ENCODE measurements around the gene LRFN2.

DNA sequence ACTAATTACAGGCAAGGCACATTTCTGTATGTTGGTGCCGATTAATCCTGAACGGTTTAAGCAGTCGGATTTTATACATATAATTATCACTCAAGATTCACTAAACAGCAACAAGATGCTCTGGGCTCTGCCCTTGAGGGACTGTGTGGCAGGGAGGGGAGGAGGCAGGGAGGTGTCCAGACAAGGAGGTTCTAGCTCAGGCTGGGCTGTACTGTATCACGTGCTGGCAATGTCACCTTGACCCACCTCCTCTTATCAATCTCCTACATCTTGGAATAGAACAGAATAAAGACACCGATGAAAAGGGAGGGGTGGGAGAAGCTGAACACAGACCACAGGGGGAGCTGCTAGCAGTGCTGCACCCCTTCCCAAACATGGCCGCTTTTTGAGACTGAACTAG lies 65.7 kb downstream of the LRFN2 start:
- TF ChIP-seq FOXM1 (IDR thresholded peaks at IDR 0.05; ENCODE audit: borderline replicate concordance), result no peak
- no peak for TF ChIP-seq SUZ12 (IDR thresholded peaks at IDR 0.05)
- no peak for TF ChIP-seq TARDBP (IDR thresholded peaks at IDR 0.05)
- TF ChIP-seq LEF1 (IDR thresholded peaks at IDR 0.05; ENCODE audit: borderline replicate concordance), result no peak
- TF ChIP-seq, protein P1, sequence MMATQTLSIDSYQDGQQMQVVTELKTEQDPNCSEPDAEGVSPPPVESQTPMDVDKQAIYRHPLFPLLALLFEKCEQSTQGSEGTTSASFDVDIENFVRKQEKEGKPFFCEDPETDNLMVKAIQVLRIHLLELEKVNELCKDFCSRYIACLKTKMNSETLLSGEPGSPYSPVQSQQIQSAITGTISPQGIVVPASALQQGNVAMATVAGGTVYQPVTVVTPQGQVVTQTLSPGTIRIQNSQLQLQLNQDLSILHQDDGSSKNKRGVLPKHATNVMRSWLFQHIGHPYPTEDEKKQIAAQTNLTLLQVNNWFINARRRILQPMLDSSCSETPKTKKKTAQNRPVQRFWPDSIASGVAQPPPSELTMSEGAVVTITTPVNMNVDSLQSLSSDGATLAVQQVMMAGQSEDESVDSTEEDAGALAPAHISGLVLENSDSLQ (IDR thresholded peaks at IDR 0.05), result no peak
- no peak for TF ChIP-seq SP1 (IDR thresholded peaks at IDR 0.05)
- TF ChIP-seq BHLHE40 (IDR thresholded peaks at IDR 0.05; ENCODE audit: borderline replicate concordance), result no peak
